Astrocyte (in vitro differentiated cells and primary cell): ENCODE measurements around the gene ELAC2. TPM values are rescaled to one million over a fixed set of nuclear protein-coding genes. Genes with fewer than 3 reads are reported as not detected.
A peak's percentile ranks its signal among the peaks of the same experiment; 100 is the strongest.

Experiments used
- DNase-seq: peaks from one replicate; pipeline ENCODE4 v3.0.0-alpha.2; 2010; ENCODE audit warnings: low read depth
- FAIRE-seq: peaks from 2 replicates; lab custom pipeline; 2011; peaks lifted over from hg19 to GRCh38; lab: Jason Lieb, UNC
- H2AFZ ChIP-seq: 2 replicates; pipeline ENCODE4 v1.6.0; 2012; ENCODE audit warnings: low read depth, low read length, inconsistent platforms
- H3K27ac ChIP-seq: 2 replicates; pipeline ENCODE4 v1.5.1; 2011; ENCODE audit warnings: low read depth, low read length, inconsistent platforms
- H3K27me3 ChIP-seq: 2 replicates; pipeline ENCODE4 v1.6.0; 2011; ENCODE audit warnings: low read length, inconsistent platforms; ENCODE audit not compliant: insufficient read depth
- H3K36me3 ChIP-seq: 2 replicates; pipeline ENCODE4 v1.5.1; 2011; ENCODE audit warnings: low read length, inconsistent platforms; ENCODE audit not compliant: insufficient read depth
- H3K4me1 ChIP-seq: 2 replicates; pipeline ENCODE4 v1.5.1; 2011; ENCODE audit warnings: low read length, inconsistent platforms; ENCODE audit not compliant: insufficient read depth
- H3K4me2 ChIP-seq: 2 replicates; pipeline ENCODE4 v1.6.0; 2012; ENCODE audit warnings: low read length, inconsistent platforms
- H3K4me3 ChIP-seq: 2 replicates; pipeline ENCODE4 v1.5.1; 2011; ENCODE audit warnings: low read depth, mild to moderate bottlenecking, low read length, inconsistent platforms; ENCODE audit not compliant: insufficient read depth
- H3K79me2 ChIP-seq: 2 replicates; pipeline ENCODE4 v1.6.0; 2012; ENCODE audit warnings: mild to moderate bottlenecking, low read length, inconsistent platforms; ENCODE audit not compliant: insufficient read depth
- H3K9ac ChIP-seq: 2 replicates; pipeline ENCODE4 v1.6.0; 2012; ENCODE audit warnings: mild to moderate bottlenecking, low read length, inconsistent platforms
- H3K9me3 ChIP-seq: 2 replicates; pipeline ENCODE4 v1.5.1; 2012; ENCODE audit warnings: low read depth, mild to moderate bottlenecking, low read length, inconsistent platforms; ENCODE audit not compliant: insufficient read depth
- H4K20me1 ChIP-seq: 2 replicates; pipeline ENCODE4 v1.6.0; 2012; ENCODE audit warnings: low read length, inconsistent platforms; ENCODE audit not compliant: insufficient read depth
- H3K27ac Mint-ChIP-seq: one replicate; pipeline ENCODE4 v1.8.0; 2021; ENCODE audit warnings: mild to moderate bottlenecking, mixed read lengths; ENCODE audit not compliant: unreplicated experiment
- H3K27me3 Mint-ChIP-seq: one replicate; pipeline ENCODE4 v1.8.0; 2021; ENCODE audit warnings: low read depth, mixed read lengths; ENCODE audit not compliant: unreplicated experiment
- H3K36me3 Mint-ChIP-seq: one replicate; pipeline ENCODE4 v1.8.0; 2021; ENCODE audit warnings: low read depth, mixed read lengths; ENCODE audit not compliant: unreplicated experiment
- H3K4me1 Mint-ChIP-seq: one replicate; pipeline ENCODE4 v1.8.0; 2021; ENCODE audit warnings: low read depth, mixed read lengths; ENCODE audit not compliant: unreplicated experiment
- H3K4me3 Mint-ChIP-seq: one replicate; pipeline ENCODE4 v1.8.0; 2021; ENCODE audit warnings: mild to moderate bottlenecking, moderate library complexity, mixed read lengths; ENCODE audit not compliant: unreplicated experiment
- H3K9me3 Mint-ChIP-seq: one replicate; pipeline ENCODE4 v1.8.0; 2021; ENCODE audit warnings: mild to moderate bottlenecking, mixed read lengths; ENCODE audit not compliant: unreplicated experiment
- EZH2 ChIP-seq: IDR thresholded peaks from 2 replicates; pipeline ENCODE4 v1.6.1; 2012; ENCODE audit warnings: mild to moderate bottlenecking, low read length, inconsistent platforms; ENCODE audit not compliant: insufficient read depth
- total RNA-seq: library from RNA; stranded (reverse); gene quantifications from 2 replicates; pipeline ENCODE4 v1.2.1, GENCODE V29; 2021
- TF ChIP-seq, protein P1 (sequence below): IDR thresholded peaks from 2 replicates; pipeline ENCODE4 v1.5.1; 2011; ENCODE audit warnings: low read depth, mild to moderate bottlenecking, inconsistent platforms, low read length, moderate library complexity; ENCODE audit not compliant: insufficient read depth

Gene ELAC2
- total RNA-seq, 1 donor from 2014 or later = 63.2 TPM

- Mint-ChIP-seq H3K9me3 (no peaks in the 10 kb centered on the region), H3K36me3 (no peaks in the 10 kb centered on the region), H3K4me3 (no peak overlapping the region), H3K27me3 (no peaks in the 10 kb centered on the region), H3K27ac (no peak overlapping the region), H3K4me1 (peaks cover 2% of the 10 kb centered on the region)
- H2AFZ ChIP-seq = no peak overlapping the region
- H3K27ac ChIP-seq = no peak overlapping the region
- H3K9ac ChIP-seq = no peak overlapping the region
- no peaks in the 10 kb centered on the region for H3K9me3 ChIP-seq
- no peaks in the 10 kb centered on the region for H3K79me2 ChIP-seq
- DNase-seq (peak; percentile 78), FAIRE-seq (no peak)
- H3K4me1 ChIP-seq = peaks cover 17% of the 10 kb centered on the region
- peaks cover 5% of the 10 kb centered on the region for H4K20me1 ChIP-seq
- H3K27me3 ChIP-seq = no peaks in the 10 kb centered on the region
- TF ChIP-seq EZH2 = no peak
- TF ChIP-seq, protein P1, sequence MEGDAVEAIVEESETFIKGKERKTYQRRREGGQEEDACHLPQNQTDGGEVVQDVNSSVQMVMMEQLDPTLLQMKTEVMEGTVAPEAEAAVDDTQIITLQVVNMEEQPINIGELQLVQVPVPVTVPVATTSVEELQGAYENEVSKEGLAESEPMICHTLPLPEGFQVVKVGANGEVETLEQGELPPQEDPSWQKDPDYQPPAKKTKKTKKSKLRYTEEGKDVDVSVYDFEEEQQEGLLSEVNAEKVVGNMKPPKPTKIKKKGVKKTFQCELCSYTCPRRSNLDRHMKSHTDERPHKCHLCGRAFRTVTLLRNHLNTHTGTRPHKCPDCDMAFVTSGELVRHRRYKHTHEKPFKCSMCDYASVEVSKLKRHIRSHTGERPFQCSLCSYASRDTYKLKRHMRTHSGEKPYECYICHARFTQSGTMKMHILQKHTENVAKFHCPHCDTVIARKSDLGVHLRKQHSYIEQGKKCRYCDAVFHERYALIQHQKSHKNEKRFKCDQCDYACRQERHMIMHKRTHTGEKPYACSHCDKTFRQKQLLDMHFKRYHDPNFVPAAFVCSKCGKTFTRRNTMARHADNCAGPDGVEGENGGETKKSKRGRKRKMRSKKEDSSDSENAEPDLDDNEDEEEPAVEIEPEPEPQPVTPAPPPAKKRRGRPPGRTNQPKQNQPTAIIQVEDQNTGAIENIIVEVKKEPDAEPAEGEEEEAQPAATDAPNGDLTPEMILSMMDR = no peak
- no peaks in the 10 kb centered on the region for H3K36me3 ChIP-seq
- peak overlapping the region; percentile 39 for H3K4me2 ChIP-seq
- no peak overlapping the region for H3K4me3 ChIP-seq
These were observed 32.2 kb downstream of the ELAC2 start for GRCh38 chr17:12985431-12986293.

DNA sequence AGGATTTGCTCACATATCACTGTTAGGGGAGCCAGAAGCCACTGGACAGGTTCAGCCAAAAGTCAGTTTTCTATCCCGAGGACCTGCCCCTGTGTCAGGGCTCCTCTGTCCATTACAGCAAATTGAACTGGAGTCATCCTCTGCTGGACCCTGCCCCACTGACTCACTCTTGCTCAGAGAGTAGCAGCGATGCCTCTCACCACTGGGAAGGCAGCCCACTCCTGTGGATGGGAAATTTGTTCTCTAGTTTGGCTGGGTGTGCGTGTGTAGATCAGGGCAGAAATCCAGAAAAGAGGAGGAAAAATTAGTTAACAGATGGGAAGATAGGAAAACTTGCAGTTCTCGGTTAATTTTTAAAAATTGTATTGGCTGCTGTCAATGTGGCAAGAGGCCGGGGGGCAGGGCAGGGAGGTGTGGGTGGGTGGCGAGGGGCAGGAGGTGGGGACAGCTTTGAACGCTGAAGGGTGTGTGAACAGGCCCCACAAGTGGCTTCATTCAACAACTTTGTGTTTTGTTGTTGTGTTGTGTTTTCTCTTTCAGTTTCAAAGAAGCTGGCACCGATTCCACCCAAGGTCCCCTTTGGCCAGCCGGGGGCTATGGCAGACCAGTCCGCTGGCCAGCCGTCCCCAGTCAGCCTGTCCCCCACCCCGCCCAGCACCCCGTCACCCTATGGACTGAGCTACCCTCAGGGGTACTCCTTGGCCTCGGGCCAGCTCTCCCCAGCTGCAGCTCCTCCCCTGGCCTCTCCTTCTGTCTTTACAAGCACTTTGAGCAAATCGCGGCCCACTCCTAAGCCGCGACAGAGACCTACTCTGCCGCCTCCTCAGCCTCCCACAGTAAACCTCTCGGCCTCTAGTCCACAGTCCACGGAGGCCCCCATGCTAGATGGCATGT lies 33.6 kb downstream of the ELAC2 start:
- H2AFZ ChIP-seq = peak overlapping the region; percentile 23
- no peaks in the 10 kb centered on the region for H3K9me3 ChIP-seq
- H3K9me3 Mint-ChIP-seq = no peaks in the 10 kb centered on the region
- FAIRE-seq (no peak), DNase-seq (peak; percentile 96)
- H3K27me3 Mint-ChIP-seq = no peaks in the 10 kb centered on the region
- no peak overlapping the region for H3K4me3 ChIP-seq
- H3K79me2 ChIP-seq = no peaks in the 10 kb centered on the region
- H3K4me1 ChIP-seq = peaks cover 17% of the 10 kb centered on the region
- H3K27ac ChIP-seq = peak overlapping the region; percentile 55
- TF ChIP-seq, protein P1 = no peak
- no peak for TF ChIP-seq EZH2
- no peak overlapping the region for H3K27ac Mint-ChIP-seq
- H3K36me3 Mint-ChIP-seq = no peaks in the 10 kb centered on the region
- no peaks in the 10 kb centered on the region for H3K27me3 ChIP-seq
- peak overlapping the region; percentile 17 for H3K9ac ChIP-seq
- no peak overlapping the region for H3K4me3 Mint-ChIP-seq
- no peaks in the 10 kb centered on the region for H4K20me1 ChIP-seq
- no peaks in the 10 kb centered on the region for H3K36me3 ChIP-seq
- H3K4me1 Mint-ChIP-seq = peaks cover 2% of the 10 kb centered on the region
- peak overlapping the region; percentile 39 for H3K4me2 ChIP-seq
